ENCODE results near the gene ESPN. TPM values are rescaled to one million over a fixed set of nuclear protein-coding genes. Genes with fewer than 3 reads are reported as not detected.

Gene ESPN
- total RNA-seq, 6 donors from 2014 or later, result 2.1 to 27.2 (median 4.8) TPM

DNA sequence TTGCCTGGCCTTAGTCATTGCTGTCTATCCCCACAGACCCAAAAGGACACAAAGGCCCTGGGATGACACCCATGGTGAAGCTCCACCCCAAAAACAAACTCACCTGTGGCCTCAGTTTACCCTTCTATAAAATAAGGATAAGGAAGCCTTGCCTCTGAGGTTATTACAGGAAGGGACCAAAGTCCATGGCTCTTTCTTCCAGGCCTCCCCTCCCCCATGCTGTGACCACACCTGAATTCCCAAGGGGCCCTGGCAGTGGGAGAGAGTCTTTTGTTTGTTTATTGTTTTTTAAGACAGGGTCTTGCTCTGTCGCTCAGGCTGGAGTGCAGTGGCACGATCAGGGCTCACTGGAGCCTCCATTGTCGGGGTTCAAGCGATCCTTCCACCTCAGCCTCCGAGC, 51.9 kb downstream of the ESPN start:
- TF ChIP-seq POLR2A (IDR thresholded peaks at IDR 0.05) (no peak), CTCF (IDR thresholded peaks at IDR 0.05) (no peak), POLR2AphosphoS5 (IDR thresholded peaks at IDR 0.05) (no peak), EP300 (IDR thresholded peaks at IDR 0.05) (no peak)
- Histone ChIP-seq H3K27ac (no peak overlapping the region), H3K27me3 (no peaks in the 10 kb centered on the region), H3K9me3 (no peaks in the 10 kb centered on the region), H3K4me3 (no peak overlapping the region), H3K4me1 (peaks cover 0 to 4% (median 0%) of the 10 kb centered on the region in 4 donors), H3K36me3 (peaks cover 0 to 10% (median 5%) of the 10 kb centered on the region in 4 donors)
- 94 to 96% methylated on average over 5 of the region's 5 CpGs for WGBS, 2 donors
- ATAC-seq (ENCODE audit: low FRiP score in 2 of 2) (no peak), DNase-seq (no peak)

DNA sequence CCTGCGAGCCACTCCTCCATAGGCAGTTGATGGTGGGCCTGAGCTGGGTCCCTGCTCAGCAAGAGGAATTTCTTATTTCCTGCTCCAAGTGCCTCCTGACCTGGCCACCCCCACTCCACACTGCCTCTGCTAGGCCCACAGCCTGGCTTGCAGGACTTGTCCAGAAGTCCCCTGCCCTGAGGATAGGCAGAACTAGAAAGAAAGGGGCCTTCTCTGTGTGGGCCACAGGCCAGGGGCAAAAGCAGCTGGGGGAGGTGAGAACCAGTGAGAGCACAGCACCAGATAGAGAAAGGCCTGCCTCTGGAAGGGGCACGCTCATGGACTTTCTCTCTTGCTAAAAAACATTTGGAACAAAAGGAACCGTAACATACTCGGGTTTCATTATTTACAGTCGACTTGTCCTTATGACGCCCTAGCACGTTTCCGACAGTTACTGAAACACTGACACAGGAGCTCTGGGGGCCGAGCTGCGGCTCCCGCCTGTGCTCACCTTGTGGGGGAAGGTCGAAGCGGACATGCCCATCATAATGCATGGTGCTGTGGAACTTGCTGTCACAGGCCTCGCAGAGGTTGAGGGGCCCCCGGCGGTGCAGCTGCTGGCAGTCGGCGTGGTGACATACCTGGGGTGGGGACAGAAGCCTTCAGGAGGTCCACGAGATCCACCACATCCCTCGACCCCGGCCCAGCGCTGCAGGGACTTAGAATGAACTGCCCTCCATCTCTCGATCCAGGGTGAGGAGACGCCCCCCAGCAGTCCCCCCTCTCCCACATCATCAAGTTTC, 52.7 kb downstream of the ESPN start:
- ATAC-seq (ENCODE audit: low FRiP score in 2 of 2) (no peak), DNase-seq (peak in 1 of 2 donors; percentile 82)
- Histone ChIP-seq H3K36me3 (peaks cover 0 to 10% (median 4%) of the 10 kb centered on the region in 4 donors), H3K4me3 (no peak overlapping the region), H3K9me3 (no peaks in the 10 kb centered on the region), H3K27ac (no peak overlapping the region), H3K27me3 (no peaks in the 10 kb centered on the region), H3K4me1 (peaks cover 0 to 4% (median 0%) of the 10 kb centered on the region in 4 donors)
- TF ChIP-seq EP300 (IDR thresholded peaks at IDR 0.05) (no peak), POLR2A (IDR thresholded peaks at IDR 0.05) (no peak), CTCF (IDR thresholded peaks at IDR 0.05) (no peak), POLR2AphosphoS5 (IDR thresholded peaks at IDR 0.05) (no peak)
- WGBS, 2 donors, result 81 to 87% methylated on average over 20 to 24 of the region's 24 CpGs

DNA sequence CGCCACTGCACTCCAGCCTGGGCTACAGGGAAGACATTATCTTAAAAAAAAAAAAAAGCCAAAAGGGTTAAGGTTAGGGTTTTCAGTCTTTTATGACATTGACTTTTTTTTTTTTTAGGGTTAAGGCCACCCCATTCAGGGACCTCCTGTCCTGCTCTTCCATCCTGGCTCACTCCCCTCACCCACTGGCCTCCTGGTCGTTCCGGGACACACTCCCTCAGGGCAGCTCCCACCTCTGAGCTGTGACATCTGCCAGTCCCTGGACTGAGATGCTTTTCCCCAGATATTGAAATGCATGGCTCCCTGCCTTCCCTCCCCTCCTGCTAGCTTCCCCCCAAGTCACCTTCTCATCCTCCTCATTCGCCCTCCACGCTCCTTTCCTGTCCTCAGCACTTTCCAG, 57.2 kb downstream of the ESPN start:
- no peaks in the 10 kb centered on the region for H3K36me3 ChIP-seq
- no peak overlapping the region for H3K27ac ChIP-seq
- no peak for ATAC-seq (ENCODE audit: low FRiP score in 2 of 2)
- H3K27me3 ChIP-seq, result peaks cover 0 to 20% (median 8%) of the 10 kb centered on the region in 4 donors
- no peak overlapping the region for H3K4me3 ChIP-seq
- H3K9me3 ChIP-seq, result no peaks in the 10 kb centered on the region
- peaks cover 23 to 41% (median 27%) of the 10 kb centered on the region in 4 donors for H3K4me1 ChIP-seq
- 90 to 92% methylated on average over 5 of the region's 5 CpGs for WGBS, 2 donors
- no peak for DNase-seq
- TF ChIP-seq POLR2AphosphoS5 (IDR thresholded peaks at IDR 0.05) (no peak), CTCF (IDR thresholded peaks at IDR 0.05) (no peak), EP300 (IDR thresholded peaks at IDR 0.05) (no peak), POLR2A (IDR thresholded peaks at IDR 0.05) (no peak)

DNA sequence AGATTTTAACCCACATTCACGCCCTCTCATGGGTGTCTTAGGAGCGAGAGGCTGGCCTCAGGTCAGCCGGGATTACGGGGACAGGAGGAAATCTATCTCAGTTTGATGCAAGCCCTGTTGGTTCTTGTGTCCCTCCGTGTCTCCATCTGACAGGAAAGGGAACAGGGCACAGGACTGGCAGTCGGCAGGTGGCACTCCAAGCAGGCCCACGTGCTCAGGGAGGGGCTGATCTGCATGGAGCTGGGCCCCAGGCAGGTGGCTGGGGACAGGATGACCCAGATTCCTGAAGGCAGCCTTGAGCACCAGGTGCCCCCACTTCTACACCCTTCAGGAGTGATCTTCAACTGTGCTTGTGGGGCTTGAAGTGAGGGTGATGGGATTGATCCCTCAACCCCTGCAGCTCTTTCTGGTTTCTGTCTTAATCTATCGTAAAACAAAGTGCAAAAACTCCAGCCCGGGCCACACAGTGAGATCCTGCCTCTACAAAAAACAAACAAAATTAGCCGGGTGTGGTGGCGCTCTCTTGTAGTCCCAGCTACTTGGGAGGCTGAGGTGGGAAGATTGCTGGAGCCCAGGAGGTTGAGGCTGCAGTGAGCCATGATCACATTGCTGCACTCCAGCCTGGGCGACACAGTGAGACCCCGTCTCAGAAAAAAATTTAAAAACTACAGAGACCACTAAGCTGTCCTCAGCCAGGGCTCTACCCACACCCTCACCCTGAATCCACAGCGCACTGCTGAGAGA, 58.6 kb downstream of the ESPN start:
- H3K4me1 ChIP-seq, result peaks cover 27 to 42% (median 30%) of the 10 kb centered on the region in 4 donors
- H3K27ac ChIP-seq, result peak overlapping the region; percentile 22 to 50 (median 34)
- DNase-seq (peak; percentile 84 to 95), ATAC-seq (ENCODE audit: low FRiP score in 2 of 2) (peak; percentile 44 to 86)
- peaks cover 0 to 20% (median 8%) of the 10 kb centered on the region in 4 donors for H3K27me3 ChIP-seq
- 65 to 72% methylated on average over 11 to 12 of the region's 14 CpGs for WGBS, 2 donors
- TF ChIP-seq POLR2A (IDR thresholded peaks at IDR 0.05) (peak in 1 of 4 donors; percentile 57), CTCF (IDR thresholded peaks at IDR 0.05) (peak in 2 of 6 experiments; percentile 5 to 22), POLR2AphosphoS5 (IDR thresholded peaks at IDR 0.05) (peak; percentile 14 to 39), EP300 (IDR thresholded peaks at IDR 0.05) (no peak)
- H3K4me3 ChIP-seq, result no peak overlapping the region
- H3K36me3 ChIP-seq, result no peaks in the 10 kb centered on the region
- H3K9me3 ChIP-seq, result no peaks in the 10 kb centered on the region

All from upper lobe of left lung (tissue), 6 donors.